HepG2 (cell line): ENCODE measurements around the gene VAV2. TPM values are rescaled to one million over a fixed set of nuclear protein-coding genes. Genes with fewer than 3 reads are reported as not detected.

Source experiments
- ATAC-seq: fragments of 200-7000 bp; cut with Tn5 transposase; 3 replicates; pipeline ENCODE4 v1.9.1; 2020; ENCODE audit warnings: mild to moderate bottlenecking, moderate library complexity
- BruUV-seq: library from RNA; stranded (reverse); fragments of 400-500 nt; replicated peaks from 2 replicates; lab custom pipeline; 2021; lab: Mats Ljungman, UMichigan
- CTCF ChIA-PET: fragments of 300-600 bp; formaldehyde crosslinking; extraction: SDS; loops from one replicate; lab custom pipeline; 2021; ENCODE audit warnings: low total read pairs, inconsistent platforms, low intra/inter-chr PET ratio; lab: Yijun Ruan, JAX
- POLR2A ChIA-PET: fragments of 350-600 bp; sonication (Branson Sonifier 250); formaldehyde crosslinking; loops from one replicate; lab custom pipeline; 2020; ENCODE audit warnings: antibody characterized with exemption, inconsistent platforms; lab: Yijun Ruan, JAX
- DNase-seq: peaks from one replicate; pipeline ENCODE4 v3.0.0-alpha.2; 2015; ENCODE audit warnings: low spot score
- FAIRE-seq: peaks from 3 replicates; lab custom pipeline; 2011; peaks lifted over from hg19 to GRCh38; lab: Jason Lieb, UNC
- H2AFZ ChIP-seq: one replicate; pipeline ENCODE4 v1.6.1; 2011; ENCODE audit warnings: low read length, inconsistent platforms
- H3K27ac ChIP-seq: fragments of 300-600 bp; 3 replicates; pipeline ENCODE4 v1.8.0; 2011; ENCODE audit warnings: mixed run types, mild to moderate bottlenecking, mixed read lengths, low read length, inconsistent platforms; ENCODE audit not compliant: insufficient read depth; ENCODE audit errors: extremely low read length
- H3K27me3 ChIP-seq, 2 experiments: fragments of 200-600 bp in 1 of 2; 2 replicates in 1 of 2; 3 replicates in 1 of 2; pipeline versions ENCODE4 v1.6.0 to v1.8.0; 2011; ENCODE audit warnings: low read length in 2 of 2, mild to moderate bottlenecking in 2 of 2, moderate library complexity in 2 of 2, inconsistent platforms in 1 of 2; ENCODE audit not compliant: insufficient read depth in 2 of 2, control insufficient read depth in 1 of 2
- H3K36me3 ChIP-seq, 2 experiments: fragments of 200-600 bp in 1 of 2; replicated peaks in 1 of 2; 2 replicates in 1 of 2; 3 replicates in 1 of 2; pipeline versions ENCODE4 v1.5.1 to v1.8.0; 2011; ENCODE audit warnings: low read length in 2 of 2, inconsistent platforms in 1 of 2; ENCODE audit not compliant: insufficient read depth in 2 of 2, control insufficient read depth in 1 of 2
- H3K4me1 ChIP-seq: 2 replicates; pipeline ENCODE4 v1.5.1; 2012; ENCODE audit warnings: low read length, inconsistent platforms; ENCODE audit not compliant: insufficient read depth
- H3K4me2 ChIP-seq: 2 replicates; pipeline ENCODE4 v1.6.0; 2011; ENCODE audit warnings: low read depth, low read length, inconsistent platforms
- H3K4me3 ChIP-seq, 3 experiments: fragments of 200-600 bp in 1 of 3; sonication (generic), shearing (Covaris generic) in 1 of 3; replicated peaks in 1 of 3; 2 replicates each; pipeline ENCODE4 v1.5.1; 2011 to 2016; ENCODE audit warnings: low read length in 3 of 3, inconsistent platforms in 2 of 3, low read depth in 2 of 3, mild to moderate bottlenecking in 2 of 3, control low read depth in 1 of 3, mixed read lengths in 1 of 3; ENCODE audit not compliant: insufficient read depth in 1 of 3
- H3K79me2 ChIP-seq: one replicate; pipeline ENCODE4 v1.6.1; 2011; ENCODE audit warnings: low read length, inconsistent platforms; ENCODE audit not compliant: insufficient read depth
- H3K9ac ChIP-seq: 2 replicates; pipeline ENCODE4 v1.6.0; 2011; ENCODE audit warnings: mild to moderate bottlenecking, low read depth, low read length, inconsistent platforms; ENCODE audit not compliant: insufficient read depth
- H3K9me3 ChIP-seq: 2 replicates; pipeline ENCODE4 v1.5.1; 2012; ENCODE audit warnings: mild to moderate bottlenecking, low read length
- H4K20me1 ChIP-seq: 2 replicates; pipeline ENCODE4 v1.6.0; 2011; ENCODE audit warnings: inconsistent platforms, mild to moderate bottlenecking, low read length, moderate library complexity; ENCODE audit not compliant: insufficient read depth
- NR3C1 ChIP-seq: sonication (generic); formaldehyde crosslinking; IDR thresholded peaks from 2 replicates; pipeline ENCODE4 v1.4.0; 2020; ENCODE audit warnings: missing genetic modification reagents
- RARA ChIP-seq: IDR thresholded peaks from 2 replicates; pipeline ENCODE4 v1.6.1; 2016; ENCODE audit warnings: missing genetic modification reagents, missing compliant biosample characterization
- SAFB2 ChIP-seq: sonication (generic); formaldehyde crosslinking; IDR thresholded peaks from 2 replicates; pipeline ENCODE4 v1.5.1; 2020; ENCODE audit warnings: missing genetic modification reagents, low read depth, mild to moderate bottlenecking, borderline replicate concordance
- WGBS: methylation state at CpG from one replicate; pipeline ENCODE4 v1.1.6; 2017; ENCODE audit warnings: low lambda C conversion rate; 5-methylcytosine and 5-hydroxymethylcytosine counted together
- in situ Hi-C: cut with HindIII; loops from 2 replicates; pipeline ENCODE4 v1.10.0; 2017; ENCODE audit warnings: low pct_unique_long_range_greater_than_20kb; ENCODE audit not compliant: extremely low pct_ligation_motif_present
- intact Hi-C: fragments of 100-400 bp; cut with micrococcal nuclease; formaldehyde crosslinking; loops from one replicate; pipeline ENCODE4 v1.10.0; 2022; ENCODE audit not compliant: unreplicated experiment
- polyA plus RNA-seq, 8 experiments: library from polyadenylated mRNA; depleted of rRNA in 3 of 8; stranded (reverse) in 7 of 8; unstranded in 1 of 8; fragments of >200 nt; fragmentation: Illumina TruSeq in 4 of 8; extraction: Trizol in 4 of 8; gene quantifications; 2 replicates each; pipeline versions ENCODE4 v1.2.1 to v1.2.3, GENCODE V29; 2011 to 2016; ENCODE audit warnings: low read depth in 4 of 8, missing spikeins in 1 of 8, mixed read lengths in 1 of 8; ENCODE audit not compliant: insufficient read depth in 1 of 8
- total RNA-seq, 5 experiments: library from RNA; depleted of rRNA; stranded (reverse); fragments of >200 nt; fragmentation: Illumina TruSeq; extraction: Trizol; gene quantifications; 2 replicates each; pipeline ENCODE4 v1.2.3, GENCODE V29; 2016; ENCODE audit warnings: low read depth in 1 of 5
- TF ChIP-seq, protein P1 (sequence below): sonication (generic); formaldehyde crosslinking; IDR thresholded peaks from 2 replicates; pipeline ENCODE4 v1.5.0; 2020; ENCODE audit warnings: mild to moderate bottlenecking, missing genetic modification reagents, borderline replicate concordance
- TF ChIP-seq, protein P2 (sequence below): sonication (generic); formaldehyde crosslinking; conservative IDR thresholded peaks from 2 replicates; pipeline ENCODE4 v1.4.0; 2020; ENCODE audit warnings: missing genetic modification reagents

The VAV2 gene
- total and polyA plus RNA-seq, 2 of the 13 experiments (the other 11 are each of a cell fraction or from before 2014, with no cell fraction given): 22.5 to 22.9 TPM

GRCh38 chr9:133796562-133796961 lies 195.6 kb downstream of the VAV2 start (continued):
- TF ChIP-seq, protein P1, sequence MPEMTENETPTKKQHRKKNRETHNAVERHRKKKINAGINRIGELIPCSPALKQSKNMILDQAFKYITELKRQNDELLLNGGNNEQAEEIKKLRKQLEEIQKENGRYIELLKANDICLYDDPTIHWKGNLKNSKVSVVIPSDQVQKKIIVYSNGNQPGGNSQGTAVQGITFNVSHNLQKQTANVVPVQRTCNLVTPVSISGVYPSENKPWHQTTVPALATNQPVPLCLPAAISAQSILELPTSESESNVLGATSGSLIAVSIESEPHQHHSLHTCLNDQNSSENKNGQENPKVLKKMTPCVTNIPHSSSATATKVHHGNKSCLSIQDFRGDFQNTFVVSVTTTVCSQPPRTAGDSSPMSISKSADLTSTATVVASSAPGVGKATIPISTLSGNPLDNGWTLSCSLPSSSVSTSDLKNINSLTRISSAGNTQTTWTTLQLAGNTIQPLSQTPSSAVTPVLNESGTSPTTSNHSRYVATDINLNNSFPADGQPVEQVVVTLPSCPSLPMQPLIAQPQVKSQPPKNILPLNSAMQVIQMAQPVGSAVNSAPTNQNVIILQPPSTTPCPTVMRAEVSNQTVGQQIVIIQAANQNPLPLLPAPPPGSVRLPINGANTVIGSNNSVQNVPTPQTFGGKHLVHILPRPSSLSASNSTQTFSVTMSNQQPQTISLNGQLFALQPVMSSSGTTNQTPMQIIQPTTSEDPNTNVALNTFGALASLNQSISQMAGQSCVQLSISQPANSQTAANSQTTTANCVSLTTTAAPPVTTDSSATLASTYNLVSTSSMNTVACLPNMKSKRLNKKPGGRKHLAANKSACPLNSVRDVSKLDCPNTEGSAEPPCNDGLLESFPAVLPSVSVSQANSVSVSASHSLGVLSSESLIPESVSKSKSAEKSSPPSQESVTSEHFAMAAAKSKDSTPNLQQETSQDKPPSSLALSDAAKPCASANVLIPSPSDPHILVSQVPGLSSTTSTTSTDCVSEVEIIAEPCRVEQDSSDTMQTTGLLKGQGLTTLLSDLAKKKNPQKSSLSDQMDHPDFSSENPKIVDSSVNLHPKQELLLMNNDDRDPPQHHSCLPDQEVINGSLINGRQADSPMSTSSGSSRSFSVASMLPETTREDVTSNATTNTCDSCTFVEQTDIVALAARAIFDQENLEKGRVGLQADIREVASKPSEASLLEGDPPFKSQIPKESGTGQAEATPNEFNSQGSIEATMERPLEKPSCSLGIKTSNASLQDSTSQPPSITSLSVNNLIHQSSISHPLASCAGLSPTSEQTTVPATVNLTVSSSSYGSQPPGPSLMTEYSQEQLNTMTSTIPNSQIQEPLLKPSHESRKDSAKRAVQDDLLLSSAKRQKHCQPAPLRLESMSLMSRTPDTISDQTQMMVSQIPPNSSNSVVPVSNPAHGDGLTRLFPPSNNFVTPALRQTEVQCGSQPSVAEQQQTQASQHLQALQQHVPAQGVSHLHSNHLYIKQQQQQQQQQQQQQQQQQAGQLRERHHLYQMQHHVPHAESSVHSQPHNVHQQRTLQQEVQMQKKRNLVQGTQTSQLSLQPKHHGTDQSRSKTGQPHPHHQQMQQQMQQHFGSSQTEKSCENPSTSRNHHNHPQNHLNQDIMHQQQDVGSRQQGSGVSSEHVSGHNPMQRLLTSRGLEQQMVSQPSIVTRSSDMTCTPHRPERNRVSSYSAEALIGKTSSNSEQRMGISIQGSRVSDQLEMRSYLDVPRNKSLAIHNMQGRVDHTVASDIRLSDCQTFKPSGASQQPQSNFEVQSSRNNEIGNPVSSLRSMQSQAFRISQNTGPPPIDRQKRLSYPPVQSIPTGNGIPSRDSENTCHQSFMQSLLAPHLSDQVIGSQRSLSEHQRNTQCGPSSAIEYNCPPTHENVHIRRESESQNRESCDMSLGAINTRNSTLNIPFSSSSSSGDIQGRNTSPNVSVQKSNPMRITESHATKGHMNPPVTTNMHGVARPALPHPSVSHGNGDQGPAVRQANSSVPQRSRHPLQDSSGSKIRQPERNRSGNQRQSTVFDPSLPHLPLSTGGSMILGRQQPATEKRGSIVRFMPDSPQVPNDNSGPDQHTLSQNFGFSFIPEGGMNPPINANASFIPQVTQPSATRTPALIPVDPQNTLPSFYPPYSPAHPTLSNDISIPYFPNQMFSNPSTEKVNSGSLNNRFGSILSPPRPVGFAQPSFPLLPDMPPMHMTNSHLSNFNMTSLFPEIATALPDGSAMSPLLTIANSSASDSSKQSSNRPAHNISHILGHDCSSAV: no peak

DNA sequence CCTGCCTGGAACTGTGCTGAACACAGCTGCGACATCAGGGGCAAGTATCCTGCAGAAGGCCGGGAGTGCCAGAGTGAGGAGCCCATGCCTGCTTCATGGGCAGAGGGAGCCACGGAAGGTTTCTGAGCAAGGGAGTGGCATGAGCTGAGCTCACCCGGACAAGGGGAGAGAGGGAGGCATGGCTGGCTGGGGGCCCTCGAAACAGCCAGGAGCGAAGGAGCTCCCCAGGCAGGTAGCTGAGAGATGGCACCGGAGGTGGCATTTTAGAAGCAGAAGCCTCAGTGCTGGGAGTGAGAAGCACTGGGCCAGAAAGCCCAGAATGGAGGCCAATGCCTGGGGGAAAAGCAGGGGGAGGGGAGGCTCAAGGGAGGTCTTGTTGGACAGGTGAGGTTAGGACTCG lies 197.1 kb downstream of the VAV2 start:
- Histone ChIP-seq H3K36me3 (peaks cover 21 to 79% of the 10 kb centered on the region in 2 experiments), H2AFZ (no peak overlapping the region), H3K9ac (no peak overlapping the region), H3K27ac (no peak overlapping the region), H3K4me3 (no peak overlapping the region), H3K4me2 (no peak overlapping the region), H3K9me3 (no peaks in the 10 kb centered on the region), H4K20me1 (0 out of 2 replicates have a peak, but pooled peaks cover 4% of the 10 kb centered on the region), H3K79me2 (no peaks in the 10 kb centered on the region), H3K4me1 (peaks cover 18% of the 10 kb centered on the region), H3K27me3 (no peaks in the 10 kb centered on the region)
- ATAC-seq (no peak), DNase-seq (no peak), FAIRE-seq (no peak)
- ChIA-PET CTCF (interaction anchor here (2.9 kb wide), 1 partner anchor 200 kb away, joined by 40 read pairs; no protein-coding TSS in a partner anchor), POLR2A (no interaction called here)
- in situ Hi-C loops (no loop called here), intact Hi-C loops (no loop called here)
- 84% methylated on average over 7 of the region's 8 CpGs for WGBS
- no peak for TF ChIP-seq RARA (CRISPR knock-in tag)
- TF ChIP-seq SAFB2: no peak
- TF ChIP-seq, protein P2, sequence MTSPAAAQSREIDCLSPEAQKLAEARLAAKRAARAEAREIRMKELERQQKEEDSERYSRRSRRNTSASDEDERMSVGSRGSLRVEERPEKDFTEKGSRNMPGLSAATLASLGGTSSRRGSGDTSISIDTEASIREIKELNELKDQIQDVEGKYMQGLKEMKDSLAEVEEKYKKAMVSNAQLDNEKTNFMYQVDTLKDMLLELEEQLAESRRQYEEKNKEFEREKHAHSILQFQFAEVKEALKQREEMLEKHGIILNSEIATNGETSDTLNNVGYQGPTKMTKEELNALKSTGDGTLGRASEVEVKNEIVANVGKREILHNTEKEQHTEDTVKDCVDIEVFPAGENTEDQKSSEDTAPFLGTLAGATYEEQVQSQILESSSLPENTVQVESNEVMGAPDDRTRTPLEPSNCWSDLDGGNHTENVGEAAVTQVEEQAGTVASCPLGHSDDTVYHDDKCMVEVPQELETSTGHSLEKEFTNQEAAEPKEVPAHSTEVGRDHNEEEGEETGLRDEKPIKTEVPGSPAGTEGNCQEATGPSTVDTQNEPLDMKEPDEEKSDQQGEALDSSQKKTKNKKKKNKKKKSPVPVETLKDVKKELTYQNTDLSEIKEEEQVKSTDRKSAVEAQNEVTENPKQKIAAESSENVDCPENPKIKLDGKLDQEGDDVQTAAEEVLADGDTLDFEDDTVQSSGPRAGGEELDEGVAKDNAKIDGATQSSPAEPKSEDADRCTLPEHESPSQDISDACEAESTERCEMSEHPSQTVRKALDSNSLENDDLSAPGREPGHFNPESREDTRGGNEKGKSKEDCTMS: no peak
- TF ChIP-seq NR3C1 (CRISPR knock-in tag): no peak
- BruUV-seq: no TSS peak
